EH (cell line): ENCODE measurements around the gene DNAJB11.
"Not testable (repeated sequence)": the region's sequence is repeated elsewhere in the genome, so short reads cannot be mapped to it uniquely, and the experiment has no call there.

Experiments used
- DNase-seq: peaks from one replicate; pipeline ENCODE4 v3.0.0-alpha.2; 2015; ENCODE audit warnings: low read depth

Gene DNAJB11

GRCh38 chr3:186552408-186553031 lies 18.0 kb upstream of the DNAJB11 start:
- no peak for DNase-seq

DNA sequence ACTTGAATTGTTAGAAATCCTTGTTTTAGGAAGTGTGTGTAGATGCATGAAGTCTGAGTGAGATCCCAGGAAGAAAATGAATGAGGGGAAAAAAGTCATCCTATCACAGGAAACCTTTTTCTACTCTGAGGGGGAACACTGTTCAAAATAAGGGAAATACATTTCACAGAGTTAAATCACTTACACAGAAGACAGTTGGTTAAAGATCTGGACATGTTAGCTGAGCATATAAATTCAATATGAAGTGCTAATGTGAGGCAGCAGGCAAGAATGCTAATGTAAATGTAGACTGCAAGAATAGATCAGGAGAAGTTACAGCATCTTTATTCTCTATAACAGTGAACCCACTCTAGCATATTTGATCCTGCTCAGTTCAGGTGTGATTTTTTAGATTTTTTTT lies 5.9 kb upstream of the DNAJB11 start:
- DNase-seq: no peak

DNA sequence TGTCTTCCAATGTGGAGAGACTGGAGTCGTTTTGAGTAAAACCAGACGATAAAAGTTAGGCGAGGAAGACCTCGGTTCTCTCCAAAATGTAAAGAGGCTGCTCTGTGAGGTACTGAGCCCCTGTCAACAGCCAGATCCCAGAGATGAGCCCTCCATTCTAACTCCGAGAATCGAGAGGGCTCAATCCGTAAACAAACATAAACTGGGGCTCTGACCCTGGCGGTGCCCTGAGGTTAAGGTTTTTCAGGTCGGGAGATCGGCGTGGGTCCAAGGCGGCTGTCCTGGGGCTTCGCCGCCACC lies 3.8 kb upstream of the DNAJB11 start:
- no peak for DNase-seq

DNA sequence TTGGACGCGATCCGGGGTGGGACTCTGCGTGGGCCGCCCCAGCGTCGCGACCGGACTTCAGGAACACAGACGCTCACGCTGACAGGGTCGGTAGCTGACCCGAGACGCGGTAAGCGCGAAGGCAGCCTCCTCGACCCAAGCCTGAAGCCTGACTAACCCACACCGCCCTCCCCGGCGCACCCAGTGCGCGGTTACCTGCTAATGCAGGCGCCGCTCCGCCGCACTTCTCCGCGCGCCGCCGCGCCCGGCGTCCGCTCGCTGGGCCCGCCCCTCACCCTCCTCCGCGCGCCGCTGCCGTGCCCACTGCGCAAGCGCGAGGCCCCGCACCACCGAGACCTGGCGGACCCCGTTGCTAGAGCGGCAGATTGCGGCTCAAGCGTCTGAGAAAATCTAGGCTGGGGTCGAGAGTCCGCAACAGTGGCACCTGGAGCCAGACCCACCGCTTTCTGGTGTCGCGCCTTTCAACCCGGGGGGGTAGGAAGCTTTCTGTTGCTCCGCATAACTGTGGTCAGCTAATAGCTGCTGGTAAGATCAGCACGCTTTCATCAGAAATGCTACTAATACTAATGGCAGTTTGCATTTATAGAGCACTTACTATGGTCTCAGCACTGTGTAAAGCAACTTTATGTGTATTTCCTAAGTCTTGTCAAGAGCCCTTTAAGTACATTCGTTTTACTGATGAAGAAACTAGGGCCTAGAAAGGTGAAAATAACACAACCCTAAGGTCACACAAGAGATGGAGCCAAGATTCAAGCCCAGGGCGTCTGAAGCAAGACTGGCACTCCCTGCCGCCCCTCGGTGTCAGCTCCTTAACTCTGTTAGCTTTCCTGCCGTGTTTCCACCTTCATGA lies 3.2 kb upstream of the DNAJB11 start, which contains the start of gene TBCCD1:
Gene TBCCD1 (minus strand): TSS at position 268 of the 850 bp plus-strand sequence. CDS start 3,010 bp downstream, outside the sequence.
- DNase-seq: peak; percentile 80

DNA sequence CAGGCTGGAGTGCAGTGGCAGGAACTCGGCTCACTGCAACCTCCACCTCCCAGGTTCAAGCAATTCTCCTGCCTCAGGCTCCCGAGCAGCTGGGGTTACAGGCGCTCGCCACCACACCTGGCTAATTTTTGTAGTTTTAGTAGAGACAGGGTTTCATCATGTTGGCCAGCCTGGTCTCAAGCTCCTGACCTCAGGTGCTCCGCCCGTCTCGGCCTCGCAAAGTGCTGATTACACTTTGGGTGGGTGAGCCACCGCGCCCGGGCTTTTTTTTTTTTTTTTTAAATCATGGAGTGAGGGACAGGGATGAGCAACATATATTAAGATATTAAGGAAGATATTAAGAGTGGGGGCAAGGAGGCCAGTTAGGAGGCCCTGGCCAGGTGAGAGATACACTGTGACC lies 1.2 kb upstream of the DNAJB11 start:
- DNase-seq: not testable (repeated sequence)

- DNase-seq: no peak
Observed at GRCh38 chr3:186569779-186570095, 783 bp upstream of the DNAJB11 start.

DNA sequence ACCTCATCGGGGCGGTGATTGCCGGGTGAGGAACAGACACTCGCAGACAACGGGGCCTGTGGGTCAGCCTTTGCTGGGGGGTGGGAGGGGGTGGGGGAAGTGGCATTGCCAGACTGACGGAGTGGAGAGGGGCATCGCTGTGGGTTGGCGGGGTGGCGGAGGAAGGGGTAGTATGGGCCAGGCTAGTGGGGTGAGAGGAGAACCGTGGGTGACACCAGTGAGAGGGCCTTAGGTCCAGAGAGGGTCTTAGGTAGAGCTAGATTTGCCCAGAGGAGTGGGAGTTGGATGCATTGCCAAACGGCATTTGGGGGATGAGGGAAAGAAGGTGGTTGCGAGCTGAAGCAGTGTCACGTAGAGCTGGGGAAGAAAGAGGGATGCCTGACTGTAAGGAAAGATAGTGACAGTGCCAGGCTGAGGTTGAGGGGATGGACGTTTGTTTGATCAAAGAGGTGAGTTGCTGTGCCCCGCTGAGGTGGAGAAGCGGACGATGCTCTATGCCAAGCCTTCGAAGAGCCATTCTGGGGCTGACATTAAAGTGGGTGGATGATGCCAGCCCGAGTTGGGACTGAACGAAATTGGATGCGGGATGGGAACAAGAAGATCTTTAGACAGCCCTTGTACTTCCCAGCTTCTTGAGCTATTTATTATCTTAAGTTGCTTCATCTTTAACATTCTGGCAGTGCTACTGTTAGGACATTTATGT lies 572 bp downstream of the DNAJB11 start:
- no peak for DNase-seq

DNA sequence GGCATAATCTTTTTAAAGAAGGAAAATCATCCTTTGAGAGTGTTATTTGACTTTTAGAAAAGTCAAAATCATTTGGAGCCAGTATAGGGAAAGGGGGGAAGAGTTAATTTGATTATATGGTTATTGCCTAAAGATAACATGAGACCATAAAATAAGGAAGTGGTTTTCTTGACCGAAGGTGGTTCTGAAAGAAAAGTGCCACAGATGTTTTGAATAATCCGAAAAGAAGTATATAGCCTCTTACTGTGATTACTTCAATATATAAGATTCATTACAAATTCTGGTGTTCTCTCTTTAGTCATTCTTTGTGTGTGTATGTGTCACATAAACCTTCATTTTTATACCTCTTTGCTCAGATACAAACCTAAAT lies 1.1 kb downstream of the DNAJB11 start:
- DNase-seq: no peak

DNA sequence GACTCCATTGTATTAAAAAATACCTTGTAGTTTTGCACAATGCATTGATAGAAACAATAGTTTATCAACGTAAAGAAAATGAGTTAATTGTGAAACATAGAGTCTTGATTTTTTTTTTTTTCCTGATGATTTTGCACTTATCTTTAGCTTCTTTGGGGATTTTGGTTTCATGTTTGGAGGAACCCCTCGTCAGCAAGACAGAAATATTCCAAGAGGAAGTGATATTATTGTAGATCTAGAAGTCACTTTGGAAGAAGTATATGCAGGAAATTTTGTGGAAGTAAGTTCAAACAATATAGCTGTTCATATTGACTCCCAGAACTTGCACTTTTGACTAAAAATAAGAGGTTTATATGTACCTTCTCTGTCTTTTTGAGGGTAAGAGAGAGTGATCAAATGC lies 7.0 kb downstream of the DNAJB11 start:
- no peak for DNase-seq

GRCh38 chr3:186580785-186581184 lies 10.3 kb downstream of the DNAJB11 start:
- no peak for DNase-seq

- DNase-seq: no peak
Observed at GRCh38 chr3:186582541-186582940, 12.0 kb downstream of the DNAJB11 start.

- DNase-seq: peak; percentile 5
Observed at GRCh38 chr3:186583831-186584230, 13.3 kb downstream of the DNAJB11 start.

DNA sequence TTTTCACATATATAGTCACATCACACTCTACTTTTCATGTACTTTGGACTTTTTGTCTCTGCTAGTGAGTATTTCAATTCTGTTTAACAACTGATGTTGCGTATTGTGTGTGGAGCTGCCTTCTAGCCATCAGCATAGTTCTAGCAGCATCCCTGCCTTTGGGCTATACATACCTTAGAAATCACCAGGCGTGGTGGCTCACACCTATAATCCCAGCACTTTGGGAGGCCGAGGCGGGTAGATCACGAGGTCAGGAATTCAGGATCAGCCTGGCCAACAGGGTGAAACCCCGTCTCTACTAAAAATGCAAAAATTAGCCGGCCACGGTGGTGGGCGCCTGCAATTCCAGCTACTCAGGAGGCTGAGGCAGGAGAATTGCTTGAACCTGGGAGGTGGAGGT lies 15.7 kb downstream of the DNAJB11 start:
- DNase-seq: not testable (repeated sequence)

GRCh38 chr3:186587183-186587582 lies 16.7 kb downstream of the DNAJB11 start:
- no peak for DNase-seq

DNA sequence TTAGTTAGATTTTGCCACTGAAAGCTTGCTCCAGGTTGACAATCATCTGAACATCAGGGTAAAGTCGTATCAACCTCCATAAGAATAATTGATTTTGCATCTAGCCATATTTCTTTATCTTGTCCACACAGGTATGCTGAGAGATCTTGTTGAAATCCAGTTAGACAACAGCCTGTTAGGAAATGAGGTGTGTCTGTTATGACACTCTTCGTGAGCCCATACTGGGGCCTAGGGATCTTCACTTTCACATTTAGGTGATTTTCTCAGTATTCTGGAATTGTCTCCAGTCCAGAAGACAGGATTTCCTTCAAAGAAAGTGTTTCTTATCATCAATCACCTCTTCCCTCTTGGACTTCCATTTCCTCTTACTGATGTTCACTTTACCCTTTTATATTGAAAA lies 18.1 kb downstream of the DNAJB11 start:
- no peak for DNase-seq

DNA sequence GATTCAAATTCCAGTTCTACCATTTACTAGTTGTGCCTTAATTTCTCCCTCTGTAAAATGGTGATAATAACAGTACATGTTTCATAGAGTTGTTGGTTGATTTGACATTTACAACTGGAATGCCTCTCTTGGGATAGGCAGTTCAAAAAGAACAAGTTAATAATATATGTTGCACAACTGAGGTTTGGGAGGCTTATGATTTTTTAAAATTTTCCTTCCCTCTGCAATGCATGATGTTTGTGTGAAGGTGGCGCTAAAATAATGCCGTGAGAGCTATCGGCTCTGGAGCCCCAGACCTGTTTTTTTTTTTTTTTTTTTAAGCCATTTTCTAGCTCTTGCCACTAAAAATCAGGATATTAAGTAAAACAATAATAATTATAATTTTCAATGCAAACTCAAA lies 18.6 kb downstream of the DNAJB11 start:
- DNase-seq: no peak

DNA sequence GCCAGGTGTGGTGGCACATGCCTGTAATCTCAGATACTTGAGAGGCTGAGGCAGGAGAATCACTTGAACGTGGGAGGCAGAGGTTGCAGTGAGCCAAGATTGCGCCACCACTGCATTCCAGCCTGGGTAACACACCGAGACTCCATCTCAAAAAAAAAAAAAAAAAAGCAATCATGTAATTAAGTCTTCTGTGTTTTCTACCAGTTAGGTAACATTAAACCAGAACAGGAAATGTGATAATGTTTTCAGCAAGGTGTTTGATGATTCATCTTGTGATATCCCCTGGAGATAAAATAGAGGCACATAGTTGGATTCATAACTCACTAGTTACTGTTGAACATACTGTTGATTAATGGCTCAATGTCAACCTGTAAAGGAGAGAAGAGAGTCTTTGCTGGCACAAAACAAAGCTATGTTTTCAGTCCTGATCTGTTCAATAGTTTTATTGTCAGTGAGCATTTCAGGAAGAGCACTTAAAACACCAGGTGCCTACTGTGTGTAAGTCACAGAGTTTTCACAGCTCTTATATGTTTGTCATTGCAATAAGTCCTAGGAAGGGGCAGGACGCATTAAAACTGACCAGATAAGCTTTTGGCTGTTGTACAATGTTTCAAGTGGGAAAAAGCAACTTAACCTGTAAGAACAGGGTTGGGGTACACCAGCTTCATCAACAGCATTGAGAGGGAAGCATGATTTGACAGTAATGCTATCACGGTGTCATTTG lies 19.5 kb downstream of the DNAJB11 start:
- DNase-seq: peak; percentile 24

GRCh38 chr3:186590580-186591295 lies 20.2 kb downstream of the DNAJB11 start:
- DNase-seq: no peak

DNA sequence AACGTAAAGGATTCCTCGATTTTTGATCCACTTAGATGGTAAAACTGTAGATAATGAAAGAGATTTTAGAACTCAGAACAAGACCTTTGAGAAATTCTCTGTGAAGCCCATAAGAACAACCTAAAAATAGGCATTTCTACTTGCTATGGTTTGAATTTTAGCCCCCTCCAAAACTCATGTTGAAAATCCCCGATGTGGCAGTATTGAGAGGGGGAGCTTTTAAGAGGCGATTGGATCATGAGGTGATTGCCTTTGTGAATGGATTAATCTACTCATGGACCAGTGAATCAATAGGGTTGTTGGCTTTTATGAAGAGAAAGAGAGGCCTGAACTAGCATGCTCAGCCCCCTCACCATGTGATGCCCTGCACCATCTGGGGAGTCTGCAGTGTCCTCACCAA lies 22.2 kb downstream of the DNAJB11 start:
- DNase-seq: no peak

- DNase-seq: no peak
Observed at GRCh38 chr3:186593862-186594261, 23.3 kb downstream of the DNAJB11 start.

DNA sequence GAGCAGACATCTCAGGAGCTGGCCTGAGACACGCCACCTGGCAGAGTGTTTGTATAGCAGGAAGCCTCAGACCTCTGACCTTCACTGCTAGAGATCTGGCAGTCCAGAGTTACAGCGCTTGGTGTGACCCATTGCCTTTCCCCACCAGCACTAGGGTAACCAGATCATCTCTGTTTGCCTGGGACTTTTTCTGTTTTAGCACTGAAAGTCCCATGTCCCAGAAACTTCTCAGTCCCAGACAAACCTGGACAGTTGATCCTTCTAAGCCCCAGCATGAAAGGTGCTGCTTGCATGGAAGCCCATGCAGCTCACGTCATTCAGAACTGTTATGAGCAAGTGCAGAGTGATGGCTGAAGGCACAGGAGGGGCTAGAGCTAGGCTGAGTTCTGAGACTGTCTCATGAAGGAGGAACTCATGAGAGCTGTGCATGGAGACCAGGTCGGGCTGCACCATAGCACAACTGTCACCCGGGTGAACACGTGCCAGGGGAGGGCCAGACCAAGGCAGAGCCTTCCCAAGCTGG lies 24.1 kb downstream of the DNAJB11 start:
- no peak for DNase-seq
